Thyroid gland (tissue), 4 donors: ENCODE data around the gene ZFHX3. TPM values are rescaled to one million over a fixed set of nuclear protein-coding genes. Genes with fewer than 3 reads are reported as not detected.

Experiments
- DNase-seq, 2 donors: peaks; one replicate each; pipeline ENCODE4 v3.0.0-alpha.2; 2019
- H3K27ac ChIP-seq, 3 donors: fragments of 200-600 bp; sonication (generic); 1 replicate in 2 of 3; 2 replicates in 1 of 3; pipeline ENCODE4 v1.5.1; 2016 to 2019; ENCODE audit warnings: mild to moderate bottlenecking in 1 of 3, moderate library complexity in 1 of 3
- H3K27me3 ChIP-seq: fragments of 200-600 bp; sonication (generic); one replicate; pipeline ENCODE4 v1.5.1; 2019
- H3K36me3 ChIP-seq, 2 donors: fragments of 200-600 bp; sonication (generic); one replicate each; pipeline ENCODE4 v1.5.1; 2016 to 2019
- H3K4me1 ChIP-seq, 2 donors: fragments of 200-600 bp; sonication (generic); one replicate each; pipeline ENCODE4 v1.5.1; 2017 to 2019
- H3K4me3 ChIP-seq, 3 donors: fragments of 200-600 bp; sonication (generic); replicated peaks in 1 of 3; 1 replicate in 2 of 3; 2 replicates in 1 of 3; pipeline ENCODE4 v1.5.1; 2016; ENCODE audit warnings: mild to moderate bottlenecking in 1 of 3
- H3K9me3 ChIP-seq: fragments of 200-600 bp; sonication (generic); one replicate; pipeline ENCODE4 v1.5.1; 2017
- CTCF ChIP-seq, 6 experiments: fragments of 200-600 bp in 3 of 6; fragments of 450-650 bp in 3 of 6; sonication (generic) in 3 of 6; IDR thresholded peaks; one replicate each; pipeline ENCODE4 v1.5.1; 2016 to 2019; ENCODE audit warnings: antibody characterized with exemption in 6 of 6, mild to moderate bottlenecking in 2 of 6, inconsistent platforms in 1 of 6, moderate library complexity in 1 of 6
- POLR2A ChIP-seq, 2 donors: fragments of 450-650 bp; IDR thresholded peaks; one replicate each; pipeline ENCODE4 v1.6.1; 2017; ENCODE audit warnings: antibody characterized with exemption in 2 of 2, mild to moderate bottlenecking in 2 of 2, moderate library complexity in 1 of 2
- WGBS, 2 donors: methylation state at CpG; one replicate each; pipeline ENCODE4 v1.1.5; 2017; 5-methylcytosine and 5-hydroxymethylcytosine counted together
- intact Hi-C: fragments of 100-400 bp; cut with DNase I; formaldehyde crosslinking; loops from one replicate; pipeline ENCODE4 v1.15.1; 2023
- total RNA-seq, 4 donors: library from RNA; depleted of rRNA; stranded (reverse); fragments of >200 nt; gene quantifications; one replicate each; pipeline ENCODE4 v1.2.3, GENCODE V29; 2016

Gene ZFHX3
- total RNA-seq, 4 donors from 2014 or later, result 27.4 to 92.9 (median 45.5) TPM

GRCh38 chr16:72911971-72912370 lies 136.0 kb downstream of the ZFHX3 start:
- 86 to 87% methylated on average over 9 of the region's 9 CpGs for WGBS, 2 donors
- H3K27me3 ChIP-seq, result no peaks in the 10 kb centered on the region
- peaks cover 23 to 27% of the 10 kb centered on the region in 2 donors for H3K4me1 ChIP-seq
- TF ChIP-seq POLR2A (IDR thresholded peaks at IDR 0.05) (no peak), CTCF (IDR thresholded peaks at IDR 0.05) (no peak)
- no peak for DNase-seq
- H3K27ac ChIP-seq, result no peak overlapping the region
- H3K4me3 ChIP-seq, result no peak overlapping the region
- intact Hi-C loops, result no loop called here
- no peaks in the 10 kb centered on the region for H3K9me3 ChIP-seq
- H3K36me3 ChIP-seq, result no peaks in the 10 kb centered on the region

GRCh38 chr16:72910875-72911274 lies 137.1 kb downstream of the ZFHX3 start:
- H3K27ac ChIP-seq, result no peak overlapping the region
- H3K36me3 ChIP-seq, result no peaks in the 10 kb centered on the region
- intact Hi-C loops, result no loop called here
- no peak for TF ChIP-seq POLR2A (IDR thresholded peaks at IDR 0.05)
- no peak for TF ChIP-seq CTCF (IDR thresholded peaks at IDR 0.05)
- WGBS, 2 donors, result 92 to 94% methylated on average over 5 of the region's 5 CpGs
- no peaks in the 10 kb centered on the region for H3K9me3 ChIP-seq
- H3K27me3 ChIP-seq, result no peaks in the 10 kb centered on the region
- peaks cover 20 to 23% of the 10 kb centered on the region in 2 donors for H3K4me1 ChIP-seq
- H3K4me3 ChIP-seq, result no peak overlapping the region
- no peak for DNase-seq

- H3K27me3 ChIP-seq, result no peaks in the 10 kb centered on the region
- no peak overlapping the region for H3K4me3 ChIP-seq
- peaks cover 19 to 20% of the 10 kb centered on the region in 2 donors for H3K4me1 ChIP-seq
- intact Hi-C loops, result no loop called here
- no peaks in the 10 kb centered on the region for H3K9me3 ChIP-seq
- no peaks in the 10 kb centered on the region for H3K36me3 ChIP-seq
- WGBS, 2 donors, result 94 to 95% methylated on average over 4 of the region's 4 CpGs
- no peak for DNase-seq
- H3K27ac ChIP-seq, result no peak overlapping the region
- no peak for TF ChIP-seq CTCF (IDR thresholded peaks at IDR 0.05)
- TF ChIP-seq POLR2A (IDR thresholded peaks at IDR 0.05), result no peak
Measured at GRCh38 chr16:72910381-72910780, 137.5 kb downstream of the ZFHX3 start.

GRCh38 chr16:72909196-72909595 lies 138.7 kb downstream of the ZFHX3 start:
- Histone ChIP-seq H3K9me3 (no peaks in the 10 kb centered on the region), H3K27ac (no peak overlapping the region), H3K36me3 (no peaks in the 10 kb centered on the region), H3K4me3 (no peak overlapping the region), H3K27me3 (no peaks in the 10 kb centered on the region), H3K4me1 (peaks cover 14 to 15% of the 10 kb centered on the region in 2 donors)
- TF ChIP-seq POLR2A (IDR thresholded peaks at IDR 0.05) (no peak), CTCF (IDR thresholded peaks at IDR 0.05) (no peak)
- intact Hi-C loops, result no loop called here
- WGBS, 2 donors, result 93 to 95% methylated on average over 6 of the region's 6 CpGs
- DNase-seq, result no peak

- no peak overlapping the region for H3K4me3 ChIP-seq
- TF ChIP-seq CTCF (IDR thresholded peaks at IDR 0.05) (no peak), POLR2A (IDR thresholded peaks at IDR 0.05) (no peak)
- H3K27ac ChIP-seq, result no peak overlapping the region
- intact Hi-C loops, result no loop called here
- H3K9me3 ChIP-seq, result no peaks in the 10 kb centered on the region
- 92 to 95% methylated on average over 19 of the region's 19 CpGs for WGBS, 2 donors
- H3K27me3 ChIP-seq, result no peaks in the 10 kb centered on the region
- no peak for DNase-seq
- no peaks in the 10 kb centered on the region for H3K36me3 ChIP-seq
- peaks cover 10% of the 10 kb centered on the region in 2 donors for H3K4me1 ChIP-seq
Measured at GRCh38 chr16:72908362-72909167, 139.4 kb downstream of the ZFHX3 start.
